WERI-Rb-1 (cell line): Measurements from ENCODE around the gene SYTL2.

Experiments used
- DNase-seq: peaks from one replicate; pipeline ENCODE4 v3.0.0-alpha.2; 2020
- H3K27ac ChIP-seq: fragments of 250-450 bp; sonication (Bioruptor Pico); 2 replicates; pipeline ENCODE4 v1.5.1; 2020; ENCODE audit warnings: mild to moderate bottlenecking, moderate library complexity
- H3K27me3 ChIP-seq: fragments of 250-450 bp; sonication (Bioruptor Pico); 2 replicates; pipeline ENCODE4 v1.5.1; 2021; ENCODE audit warnings: mild to moderate bottlenecking, low read depth, moderate library complexity; ENCODE audit not compliant: insufficient read depth, severe bottlenecking
- H3K36me3 ChIP-seq: fragments of 250-450 bp; sonication (Bioruptor Pico); 2 replicates; pipeline ENCODE4 v1.5.1; 2020; ENCODE audit warnings: mild to moderate bottlenecking, moderate library complexity
- H3K4me3 ChIP-seq: 2 replicates; pipeline ENCODE4 v1.5.1; 2011; ENCODE audit warnings: low read depth, mild to moderate bottlenecking, control low read depth, low read length
- H3K9me3 ChIP-seq: fragments of 250-450 bp; sonication (Bioruptor Pico); 2 replicates; pipeline ENCODE4 v1.5.1; 2021; ENCODE audit warnings: mild to moderate bottlenecking, moderate library complexity; ENCODE audit not compliant: severe bottlenecking
- CTCF ChIP-seq: IDR thresholded peaks from 2 replicates; pipeline ENCODE4 v1.5.1; 2011; ENCODE audit warnings: low read depth, mild to moderate bottlenecking, control low read depth, inconsistent platforms, low read length

Gene SYTL2

GRCh38 chr11:85732965-85733364 lies 78.0 kb downstream of the SYTL2 start:
- no peaks in the 10 kb centered on the region for H3K27me3 ChIP-seq
- H3K4me3 ChIP-seq, result no peak overlapping the region
- DNase-seq, result no peak
- no peak for TF ChIP-seq CTCF
- no peaks in the 10 kb centered on the region for H3K9me3 ChIP-seq
- H3K27ac ChIP-seq, result no peak overlapping the region
- no peaks in the 10 kb centered on the region for H3K36me3 ChIP-seq

- no peaks in the 10 kb centered on the region for H3K36me3 ChIP-seq
- H3K27me3 ChIP-seq, result no peaks in the 10 kb centered on the region
- H3K27ac ChIP-seq, result no peak overlapping the region
- no peaks in the 10 kb centered on the region for H3K9me3 ChIP-seq
- no peak for TF ChIP-seq CTCF
- H3K4me3 ChIP-seq, result no peak overlapping the region
- no peak for DNase-seq
Observed at GRCh38 chr11:85726381-85726780, 84.6 kb downstream of the SYTL2 start.

- no peak for DNase-seq
- Histone ChIP-seq H3K4me3 (no peak overlapping the region), H3K27me3 (no peaks in the 10 kb centered on the region), H3K9me3 (no peaks in the 10 kb centered on the region), H3K27ac (no peak overlapping the region), H3K36me3 (no peaks in the 10 kb centered on the region)
- TF ChIP-seq CTCF, result no peak
Observed at GRCh38 chr11:85725510-85726258, 85.3 kb downstream of the SYTL2 start.

GRCh38 chr11:85724748-85725465 lies 86.0 kb downstream of the SYTL2 start:
- no peaks in the 10 kb centered on the region for H3K36me3 ChIP-seq
- H3K4me3 ChIP-seq, result no peak overlapping the region
- no peak overlapping the region for H3K27ac ChIP-seq
- no peaks in the 10 kb centered on the region for H3K27me3 ChIP-seq
- TF ChIP-seq CTCF, result no peak
- H3K9me3 ChIP-seq, result no peaks in the 10 kb centered on the region
- no peak for DNase-seq

- no peaks in the 10 kb centered on the region for H3K27me3 ChIP-seq
- H3K36me3 ChIP-seq, result no peaks in the 10 kb centered on the region
- no peaks in the 10 kb centered on the region for H3K9me3 ChIP-seq
- H3K27ac ChIP-seq, result no peak overlapping the region
- no peak for TF ChIP-seq CTCF
- no peak for DNase-seq
- no peak overlapping the region for H3K4me3 ChIP-seq
Observed at GRCh38 chr11:85723088-85723487, 87.9 kb downstream of the SYTL2 start.
